Esophagus muscularis mucosa (tissue), 4 donors: ENCODE data around the gene BIN1. TPM values are rescaled to one million over a fixed set of nuclear protein-coding genes. Genes with fewer than 3 reads are reported as not detected.

Source experiments
- DNase-seq: peaks from one replicate; pipeline ENCODE4 v3.0.0-alpha.2; 2017; ENCODE audit errors: extremely low spot score
- H3K27ac ChIP-seq, 4 donors: fragments of 200-600 bp; sonication (generic); replicated peaks in 1 of 4; 1 replicate in 3 of 4; 2 replicates in 1 of 4; pipeline ENCODE4 v1.5.1; 2016 to 2019; ENCODE audit warnings: mild to moderate bottlenecking in 1 of 4
- H3K27me3 ChIP-seq, 4 donors: fragments of 200-600 bp; sonication (generic); one replicate each; pipeline versions ENCODE4 v1.5.1 to v1.6.0; 2016 to 2019
- H3K36me3 ChIP-seq, 4 donors: fragments of 200-600 bp; sonication (generic); one replicate each; pipeline ENCODE4 v1.5.1; 2016 to 2019
- H3K4me1 ChIP-seq, 4 donors: fragments of 200-600 bp; sonication (generic); one replicate each; pipeline ENCODE4 v1.5.1; 2016 to 2019
- H3K4me3 ChIP-seq, 4 donors: fragments of 200-600 bp; sonication (generic); 1 replicate in 2 of 4; 2 replicates in 2 of 4; pipeline ENCODE4 v1.5.1; 2016 to 2019; ENCODE audit warnings: mild to moderate bottlenecking in 4 of 4, moderate library complexity in 1 of 4
- H3K9me3 ChIP-seq, 4 donors: fragments of 200-600 bp; sonication (generic); 1 replicate in 3 of 4; 2 replicates in 1 of 4; pipeline ENCODE4 v1.5.1; 2016 to 2019
- EP300 ChIP-seq: sonication (generic); formaldehyde crosslinking; IDR thresholded peaks from one replicate; pipeline ENCODE4 v1.6.1; 2017; ENCODE audit warnings: antibody characterized with exemption
- POLR2A ChIP-seq: fragments of 450-650 bp; IDR thresholded peaks from one replicate; pipeline ENCODE4 v1.6.1; 2017; ENCODE audit warnings: antibody characterized with exemption, moderate library complexity, mild to moderate bottlenecking, low read depth
- POLR2AphosphoS5 ChIP-seq, 2 donors: sonication (generic); formaldehyde crosslinking; IDR thresholded peaks; one replicate each; pipeline ENCODE4 v1.6.1; 2017; ENCODE audit warnings: antibody characterized with exemption in 2 of 2
- WGBS: methylation state at CpG from one replicate; pipeline ENCODE4 v1.1.5; 2018; 5-methylcytosine and 5-hydroxymethylcytosine counted together
- intact Hi-C: fragments of 100-400 bp; cut with DNase I; formaldehyde crosslinking; loops from one replicate; pipeline ENCODE4 v1.15.1; 2023
- total RNA-seq, 4 donors: library from RNA; depleted of rRNA; stranded (reverse); fragments of >200 nt; gene quantifications; one replicate each; pipeline versions ENCODE4 v1.1.0 to v1.2.1, GENCODE V29; 2016
- TF ChIP-seq, protein P1 (sequence below), 3 experiments: fragments of 200-600 bp in 2 of 3; fragments of 450-650 bp in 1 of 3; sonication (generic) in 2 of 3; IDR thresholded peaks; one replicate each; pipeline ENCODE4 v1.5.1; 2017 to 2019; ENCODE audit warnings: antibody characterized with exemption in 3 of 3, mild to moderate bottlenecking in 2 of 3, moderate library complexity in 1 of 3

BIN1 gene
- total RNA-seq, 4 donors from 2014 or later, result 32.4 to 78.2 (median 50.2) TPM

DNA sequence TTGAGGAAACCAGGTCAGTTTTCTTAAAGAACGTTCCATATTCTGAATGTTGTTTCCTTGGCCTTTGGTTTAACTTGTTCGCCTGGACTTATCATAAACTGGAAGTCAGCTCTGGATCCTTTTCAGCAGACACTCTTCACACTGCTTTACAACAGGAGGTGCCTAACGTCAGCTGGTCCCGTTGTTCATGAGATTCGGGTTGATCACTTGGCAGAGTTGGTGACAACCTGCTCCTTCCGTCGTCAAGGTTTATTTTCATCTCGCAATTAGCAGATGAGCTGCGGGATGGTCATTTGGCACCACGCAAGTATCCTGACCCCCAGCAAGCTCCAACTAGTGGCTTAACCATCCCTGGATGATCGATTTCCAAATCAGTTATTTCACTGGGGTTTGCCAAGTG, 23.0 kb upstream of the BIN1 start:
- TF ChIP-seq EP300, result no peak
- TF ChIP-seq POLR2AphosphoS5 (IDR thresholded peaks at IDR 0.05), result no peak
- TF ChIP-seq POLR2A, result no peak
- TF ChIP-seq, protein P1, sequence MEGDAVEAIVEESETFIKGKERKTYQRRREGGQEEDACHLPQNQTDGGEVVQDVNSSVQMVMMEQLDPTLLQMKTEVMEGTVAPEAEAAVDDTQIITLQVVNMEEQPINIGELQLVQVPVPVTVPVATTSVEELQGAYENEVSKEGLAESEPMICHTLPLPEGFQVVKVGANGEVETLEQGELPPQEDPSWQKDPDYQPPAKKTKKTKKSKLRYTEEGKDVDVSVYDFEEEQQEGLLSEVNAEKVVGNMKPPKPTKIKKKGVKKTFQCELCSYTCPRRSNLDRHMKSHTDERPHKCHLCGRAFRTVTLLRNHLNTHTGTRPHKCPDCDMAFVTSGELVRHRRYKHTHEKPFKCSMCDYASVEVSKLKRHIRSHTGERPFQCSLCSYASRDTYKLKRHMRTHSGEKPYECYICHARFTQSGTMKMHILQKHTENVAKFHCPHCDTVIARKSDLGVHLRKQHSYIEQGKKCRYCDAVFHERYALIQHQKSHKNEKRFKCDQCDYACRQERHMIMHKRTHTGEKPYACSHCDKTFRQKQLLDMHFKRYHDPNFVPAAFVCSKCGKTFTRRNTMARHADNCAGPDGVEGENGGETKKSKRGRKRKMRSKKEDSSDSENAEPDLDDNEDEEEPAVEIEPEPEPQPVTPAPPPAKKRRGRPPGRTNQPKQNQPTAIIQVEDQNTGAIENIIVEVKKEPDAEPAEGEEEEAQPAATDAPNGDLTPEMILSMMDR (IDR thresholded peaks at IDR 0.05), result no peak
- intact Hi-C loops, result no loop called here
- Histone ChIP-seq H3K27me3 (no peaks in the 10 kb centered on the region), H3K9me3 (no peaks in the 10 kb centered on the region), H3K36me3 (no peaks in the 10 kb centered on the region), H3K4me3 (no peak overlapping the region), H3K27ac (no peak overlapping the region), H3K4me1 (no peaks in the 10 kb centered on the region)
- peak; percentile 72 for DNase-seq
- WGBS, result 88% methylated on average over 10 of the region's 11 CpGs

GRCh38 chr2:127128445-127128904, 21.5 kb upstream of the BIN1 start:
- Histone ChIP-seq H3K27ac (no peak overlapping the region), H3K9me3 (no peaks in the 10 kb centered on the region), H3K4me3 (no peak overlapping the region), H3K27me3 (no peaks in the 10 kb centered on the region), H3K36me3 (no peaks in the 10 kb centered on the region), H3K4me1 (no peaks in the 10 kb centered on the region)
- DNase-seq, result peak; percentile 91
- 53% methylated on average over 8 of the region's 8 CpGs for WGBS
- intact Hi-C loops, result no loop called here
- no peak for TF ChIP-seq POLR2A
- TF ChIP-seq, protein P1 (IDR thresholded peaks at IDR 0.05), result no peak
- TF ChIP-seq EP300, result no peak
- no peak for TF ChIP-seq POLR2AphosphoS5 (IDR thresholded peaks at IDR 0.05)

DNA sequence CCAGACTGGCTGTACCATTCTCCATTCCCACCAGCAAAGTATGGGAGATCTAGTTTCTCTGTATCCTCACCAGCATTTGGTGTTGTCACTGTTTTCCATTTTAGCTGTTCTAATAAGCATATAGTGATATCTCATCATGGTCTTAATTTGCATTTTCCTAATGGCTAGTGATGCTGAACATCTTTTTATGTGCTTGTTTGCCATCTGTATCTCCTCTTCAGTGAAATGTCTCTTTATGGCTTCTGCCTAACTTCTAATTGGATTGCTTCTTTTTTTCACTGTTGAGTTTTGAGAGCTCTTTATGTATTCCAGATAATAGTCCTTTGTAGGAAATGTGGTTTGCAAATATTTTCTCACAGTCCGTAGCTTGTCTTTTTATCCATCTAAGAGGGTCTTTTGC, 18.9 kb upstream of the BIN1 start:
- 95% methylated on average over 1 of the region's 1 CpG for WGBS
- no peak for DNase-seq
- intact Hi-C loops, result no loop called here

GRCh38 chr2:127124426-127124825, 17.5 kb upstream of the BIN1 start:
- intact Hi-C loops, result no loop called here
- H3K27ac ChIP-seq, result no peak overlapping the region
- no peaks in the 10 kb centered on the region for H3K9me3 ChIP-seq
- 96% methylated on average over 8 of the region's 8 CpGs for WGBS
- H3K27me3 ChIP-seq, result no peaks in the 10 kb centered on the region
- no peaks in the 10 kb centered on the region for H3K4me1 ChIP-seq
- no peak for TF ChIP-seq POLR2AphosphoS5 (IDR thresholded peaks at IDR 0.05)
- TF ChIP-seq EP300, result no peak
- no peak overlapping the region for H3K4me3 ChIP-seq
- no peaks in the 10 kb centered on the region for H3K36me3 ChIP-seq
- no peak for DNase-seq

More for the DNA sequence above, 18.9 kb upstream of the BIN1 start:
- no peaks in the 10 kb centered on the region for H3K27me3 ChIP-seq
- H3K4me3 ChIP-seq, result no peak overlapping the region
- H3K36me3 ChIP-seq, result no peaks in the 10 kb centered on the region
- TF ChIP-seq POLR2A (no peak), EP300 (no peak), POLR2AphosphoS5 (IDR thresholded peaks at IDR 0.05) (no peak)
- TF ChIP-seq, protein P1 (IDR thresholded peaks at IDR 0.05), result no peak
- no peaks in the 10 kb centered on the region for H3K4me1 ChIP-seq
- H3K27ac ChIP-seq, result no peak overlapping the region
- no peaks in the 10 kb centered on the region for H3K9me3 ChIP-seq

DNA sequence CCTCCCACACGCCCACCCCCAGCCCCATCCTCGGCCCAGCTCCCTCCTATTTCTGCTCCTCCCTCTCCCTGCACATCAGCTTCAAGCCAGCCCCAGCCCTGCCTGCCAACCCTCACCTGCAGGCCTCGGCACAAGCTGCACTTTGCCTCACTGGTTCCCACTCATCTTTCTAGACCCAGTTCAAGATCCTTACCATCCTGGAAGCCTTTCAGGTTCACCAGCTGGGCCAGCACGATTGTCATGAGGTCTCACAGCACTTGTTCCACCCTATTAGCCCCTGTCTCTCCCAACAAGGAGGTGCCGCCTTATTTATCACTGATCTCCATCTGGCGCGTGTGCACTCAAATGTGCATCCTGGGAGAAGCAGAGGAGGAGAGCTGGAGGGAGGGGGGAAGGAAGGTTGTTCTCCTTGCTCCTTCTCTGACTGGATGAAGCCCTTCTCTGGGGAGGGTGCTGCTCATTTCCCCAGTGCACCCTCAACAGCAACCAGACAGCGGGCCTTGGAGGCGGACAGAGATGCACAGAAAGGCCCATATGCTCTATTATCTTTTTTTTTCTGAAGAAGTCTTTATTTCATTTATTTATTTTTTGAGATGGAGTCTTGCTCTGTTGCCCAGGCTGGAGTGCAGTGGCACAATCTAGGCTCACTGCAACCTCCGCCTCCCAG, 15.5 kb upstream of the BIN1 start:
- WGBS, result 85% methylated on average over 10 of the region's 10 CpGs
- H3K27ac ChIP-seq, result peak overlapping the region in 1 of 4 donors; percentile 40
- TF ChIP-seq EP300 (no peak), POLR2A (no peak), POLR2AphosphoS5 (IDR thresholded peaks at IDR 0.05) (no peak)
- TF ChIP-seq, protein P1 (IDR thresholded peaks at IDR 0.05), result no peak
- H3K4me3 ChIP-seq, result no peak overlapping the region
- no peaks in the 10 kb centered on the region for H3K36me3 ChIP-seq
- intact Hi-C loops, result no loop called here
- no peak for DNase-seq
- no peaks in the 10 kb centered on the region for H3K27me3 ChIP-seq
- no peaks in the 10 kb centered on the region for H3K9me3 ChIP-seq
- no peaks in the 10 kb centered on the region for H3K4me1 ChIP-seq
